Measurements from ENCODE around the gene ANO6. TPM values are rescaled to one million over a fixed set of nuclear protein-coding genes. Genes with fewer than 3 reads are reported as not detected.

Gene ANO6
- total and polyA plus RNA-seq, 11 donors = 9.0 to 57.2 (median 46.0) TPM

GRCh38 chr12:45302621-45303369 is 86.9 kb downstream of the ANO6 start:
- no peak overlapping the region for H3K4me3 ChIP-seq
- H3K36me3 ChIP-seq = no peaks in the 10 kb centered on the region
- 94 to 98% (median 97%) methylated on average over 2 of the region's 2 CpGs for WGBS, 4 donors
- intact Hi-C loops (cut with DNase I) = no loop called here
- ATAC-seq = no peak
- H3K4me1 ChIP-seq = peaks cover 0 to 79% (median 54%) of the 10 kb centered on the region in 12 donors
- TF ChIP-seq, protein P1, sequence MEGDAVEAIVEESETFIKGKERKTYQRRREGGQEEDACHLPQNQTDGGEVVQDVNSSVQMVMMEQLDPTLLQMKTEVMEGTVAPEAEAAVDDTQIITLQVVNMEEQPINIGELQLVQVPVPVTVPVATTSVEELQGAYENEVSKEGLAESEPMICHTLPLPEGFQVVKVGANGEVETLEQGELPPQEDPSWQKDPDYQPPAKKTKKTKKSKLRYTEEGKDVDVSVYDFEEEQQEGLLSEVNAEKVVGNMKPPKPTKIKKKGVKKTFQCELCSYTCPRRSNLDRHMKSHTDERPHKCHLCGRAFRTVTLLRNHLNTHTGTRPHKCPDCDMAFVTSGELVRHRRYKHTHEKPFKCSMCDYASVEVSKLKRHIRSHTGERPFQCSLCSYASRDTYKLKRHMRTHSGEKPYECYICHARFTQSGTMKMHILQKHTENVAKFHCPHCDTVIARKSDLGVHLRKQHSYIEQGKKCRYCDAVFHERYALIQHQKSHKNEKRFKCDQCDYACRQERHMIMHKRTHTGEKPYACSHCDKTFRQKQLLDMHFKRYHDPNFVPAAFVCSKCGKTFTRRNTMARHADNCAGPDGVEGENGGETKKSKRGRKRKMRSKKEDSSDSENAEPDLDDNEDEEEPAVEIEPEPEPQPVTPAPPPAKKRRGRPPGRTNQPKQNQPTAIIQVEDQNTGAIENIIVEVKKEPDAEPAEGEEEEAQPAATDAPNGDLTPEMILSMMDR (IDR thresholded peaks at IDR 0.05) = no peak
- TF ChIP-seq POLR2A (IDR thresholded peaks at IDR 0.05) = no peak
- H3K9me3 ChIP-seq = no peaks in the 10 kb centered on the region
- no peak for DNase-seq
- no peaks in the 10 kb centered on the region for H3K27me3 ChIP-seq
- H3K27ac ChIP-seq = peak overlapping the region in 7 of 12 donors; percentile 4 to 78 (median 58)

- no peaks in the 10 kb centered on the region for H3K9me3 ChIP-seq
- WGBS, 4 donors = 57 to 64% (median 60%) methylated on average over 3 of the region's 3 CpGs
- no peak for TF ChIP-seq POLR2A (IDR thresholded peaks at IDR 0.05)
- TF ChIP-seq, protein P1 (IDR thresholded peaks at IDR 0.05) = no peak
- H3K27me3 ChIP-seq = no peaks in the 10 kb centered on the region
- peak overlapping the region in 11 of 12 donors; percentile 19 to 78 (median 57) for H3K27ac ChIP-seq
- DNase-seq (no peak), ATAC-seq (peak in 3 of 4 donors; percentile 47 to 72 (median 57))
- no peak overlapping the region for H3K4me3 ChIP-seq
- H3K4me1 ChIP-seq = peaks cover 0 to 76% (median 48%) of the 10 kb centered on the region in 12 donors
- no peaks in the 10 kb centered on the region for H3K36me3 ChIP-seq
- intact Hi-C loops (cut with DNase I) = no loop called here
Measured at GRCh38 chr12:45303945-45304344, 88.0 kb downstream of the ANO6 start.

GRCh38 chr12:45304514-45305178 is 88.8 kb downstream of the ANO6 start:
- Histone ChIP-seq H3K27me3 (no peaks in the 10 kb centered on the region), H3K9me3 (no peaks in the 10 kb centered on the region), H3K4me3 (no peak overlapping the region), H3K4me1 (peaks cover 0 to 76% (median 47%) of the 10 kb centered on the region in 12 donors), H3K27ac (peak overlapping the region in 11 of 12 donors; percentile 19 to 78 (median 57)), H3K36me3 (no peaks in the 10 kb centered on the region)
- 43 to 63% (median 45%) methylated on average over 5 of the region's 5 CpGs for WGBS, 4 donors
- intact Hi-C loops (cut with DNase I) = no loop called here
- DNase-seq (no peak), ATAC-seq (peak in 3 of 4 donors; percentile 19 to 50 (median 36))
- TF ChIP-seq, protein P1 (IDR thresholded peaks at IDR 0.05) = no peak
- no peak for TF ChIP-seq POLR2A (IDR thresholded peaks at IDR 0.05)

DNA sequence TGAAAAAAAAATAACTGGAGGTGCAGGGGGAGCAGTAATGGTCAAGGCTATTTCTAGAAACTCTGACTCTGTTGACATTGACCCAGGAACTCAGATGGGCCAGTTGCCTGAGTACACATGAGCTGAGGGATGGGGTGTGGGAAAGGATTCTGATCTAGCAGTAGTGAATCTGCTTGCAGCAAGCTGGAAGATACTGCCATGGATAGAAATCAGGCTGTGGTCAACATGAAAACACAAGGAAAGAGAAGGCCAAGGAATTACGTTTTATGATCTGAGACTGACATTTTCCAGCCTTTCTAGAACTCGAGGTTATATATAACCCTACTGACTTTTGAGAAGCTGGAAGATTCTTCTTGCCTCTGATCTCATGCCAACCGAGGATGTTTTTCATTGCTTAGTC is 90.0 kb downstream of the ANO6 start:
- no peak overlapping the region for H3K4me3 ChIP-seq
- no peaks in the 10 kb centered on the region for H3K36me3 ChIP-seq
- peak overlapping the region in 7 of 12 donors; percentile 3 to 78 (median 48) for H3K27ac ChIP-seq
- 51 to 57% (median 55%) methylated on average over 3 of the region's 3 CpGs for WGBS, 4 donors
- no peaks in the 10 kb centered on the region for H3K27me3 ChIP-seq
- ATAC-seq (peak in 3 of 4 donors; percentile 29 to 51 (median 34)), DNase-seq (peak in 2 of 5 donors; percentile 31 to 32)
- TF ChIP-seq POLR2A (IDR thresholded peaks at IDR 0.05) = no peak
- TF ChIP-seq, protein P1 (IDR thresholded peaks at IDR 0.05) = no peak
- no peaks in the 10 kb centered on the region for H3K9me3 ChIP-seq
- intact Hi-C loops (cut with DNase I) = no loop called here
- peaks cover 5 to 81% (median 59%) of the 10 kb centered on the region in 12 donors for H3K4me1 ChIP-seq
